GM23248 (cell line): ENCODE measurements around the gene ARL3.

Experiments
- EZH2 ChIP-seq: fragments of 200-600 bp; sonication (generic); IDR thresholded peaks from 2 replicates; pipeline ENCODE4 v1.6.1; 2018; ENCODE audit warnings: antibody characterized with exemption, mild to moderate bottlenecking; ENCODE audit not compliant: insufficient read depth, poor library complexity, severe bottlenecking
- EZH2phosphoT487 ChIP-seq: fragments of 200-600 bp; sonication (generic); IDR thresholded peaks from 2 replicates; pipeline ENCODE4 v1.6.1; 2018; ENCODE audit warnings: antibody characterized with exemption, moderate library complexity, mild to moderate bottlenecking, low read depth; ENCODE audit not compliant: insufficient read depth

DNA sequence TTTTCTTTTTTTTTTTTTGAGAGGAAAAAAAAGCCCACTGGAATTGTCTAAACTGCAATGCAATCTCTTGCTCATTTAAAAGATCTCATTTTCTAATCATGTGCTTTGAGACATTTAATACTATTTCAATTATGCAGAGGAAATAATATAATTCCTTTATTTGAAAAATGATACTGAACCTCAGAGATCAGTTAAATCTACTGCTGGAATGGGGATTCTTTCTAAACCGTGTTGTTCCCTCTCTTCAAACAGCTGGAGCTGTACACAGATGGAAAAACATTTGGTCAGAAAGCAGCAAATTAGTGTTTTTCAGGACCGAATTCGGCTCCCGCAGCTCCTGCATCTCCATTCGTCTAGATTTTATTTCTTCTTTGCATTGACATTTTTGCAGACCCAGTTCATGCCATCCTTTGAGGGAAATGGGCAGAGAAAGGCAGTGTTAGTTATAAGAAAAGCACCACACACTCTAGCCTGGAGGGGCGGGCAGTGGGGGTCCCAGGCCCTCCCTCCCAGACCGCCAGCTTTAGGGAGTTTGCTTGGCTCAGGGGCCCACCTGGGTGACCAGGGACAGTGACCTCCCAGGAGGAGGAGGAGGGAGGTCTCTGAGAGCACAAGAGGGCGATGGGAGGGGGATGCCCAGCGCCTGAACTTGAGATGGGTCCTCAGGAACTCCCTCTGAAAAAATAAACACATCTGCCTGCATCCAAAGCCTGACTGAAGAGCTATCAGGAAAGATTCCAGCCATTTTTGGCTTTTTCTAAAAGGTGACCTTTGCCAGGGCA is 37.5 kb downstream of the ARL3 start:
- TF ChIP-seq EZH2 = no peak
- TF ChIP-seq EZH2phosphoT487 = no peak
